Sigmoid colon (tissue), 4 donors: ENCODE measurements around the gene FGGY.

Experiments used
- CTCF ChIP-seq, 4 experiments: fragments of 450-650 bp in 3 of 4; fragments of 200-600 bp in 1 of 4; IDR thresholded peaks; one replicate each; pipeline ENCODE4 v1.5.1; 2016 to 2019; ENCODE audit warnings: antibody characterized with exemption in 4 of 4, mild to moderate bottlenecking in 3 of 4, moderate library complexity in 2 of 4
- EP300 ChIP-seq, 4 donors: sonication (generic); formaldehyde crosslinking; IDR thresholded peaks; one replicate each; pipeline ENCODE4 v1.6.1; 2017; ENCODE audit warnings: antibody characterized with exemption in 4 of 4
- POLR2A ChIP-seq, 2 donors: fragments of 450-650 bp; IDR thresholded peaks; one replicate each; pipeline ENCODE4 v1.6.1; 2016; ENCODE audit warnings: antibody characterized with exemption in 2 of 2, mild to moderate bottlenecking in 2 of 2, moderate library complexity in 2 of 2
- POLR2AphosphoS5 ChIP-seq, 4 donors: sonication (generic); formaldehyde crosslinking; IDR thresholded peaks; one replicate each; pipeline ENCODE4 v1.6.1; 2017; ENCODE audit warnings: antibody characterized with exemption in 4 of 4

DNA sequence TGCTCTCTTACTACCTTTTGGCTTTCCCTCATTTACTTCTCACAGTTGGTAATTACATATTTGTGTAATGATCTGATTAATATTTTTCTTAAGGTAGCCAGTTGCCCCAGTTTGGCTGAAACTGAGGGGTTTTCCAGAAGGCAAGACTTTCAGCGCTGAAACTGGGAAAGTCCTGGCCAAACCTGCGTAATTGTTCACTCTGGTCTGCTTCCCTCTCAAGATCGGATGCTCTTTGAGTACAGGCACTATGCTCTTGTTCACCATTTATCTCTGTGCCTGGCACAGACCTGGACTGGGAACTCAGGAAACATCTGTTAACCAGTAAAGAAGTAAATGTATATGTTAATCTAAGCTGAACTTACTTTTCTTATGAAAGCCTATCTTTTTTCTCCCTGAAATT lies 308.3 kb downstream of the FGGY start:
- TF ChIP-seq POLR2AphosphoS5 (IDR thresholded peaks at IDR 0.05) = no peak
- no peak for TF ChIP-seq CTCF (IDR thresholded peaks at IDR 0.05)
- no peak for TF ChIP-seq POLR2A (IDR thresholded peaks at IDR 0.05)
- no peak for TF ChIP-seq EP300 (IDR thresholded peaks at IDR 0.05)
